HepG2 (cell line): ENCODE measurements around the gene LOXL3. TPM values are rescaled to one million over a fixed set of nuclear protein-coding genes. Genes with fewer than 3 reads are reported as not detected.
A peak's percentile ranks its signal among the peaks of the same experiment; 100 is the strongest.

Source experiments
- DBP ChIP-seq: sonication (generic); formaldehyde crosslinking; IDR thresholded peaks from 2 replicates; pipeline ENCODE4 v1.4.0; 2020; ENCODE audit warnings: missing genetic modification reagents; ENCODE audit errors: not compliant biosample characterization
- E2F2 ChIP-seq: sonication (generic); formaldehyde crosslinking; IDR thresholded peaks from 2 replicates; pipeline ENCODE4 v1.4.0; 2020; ENCODE audit warnings: missing genetic modification reagents, borderline replicate concordance
- GABPB1 ChIP-seq: IDR thresholded peaks from 2 replicates; pipeline ENCODE4 v1.6.1; 2016; ENCODE audit warnings: mild to moderate bottlenecking, missing genetic modification reagents, moderate library complexity, missing compliant biosample characterization
- GPN1 ChIP-seq: sonication (generic); formaldehyde crosslinking; IDR thresholded peaks from 2 replicates; pipeline ENCODE4 v1.5.1; 2020; ENCODE audit warnings: missing genetic modification reagents, borderline replicate concordance
- KMT2A ChIP-seq: sonication (generic); formaldehyde crosslinking; IDR thresholded peaks from 2 replicates; pipeline ENCODE4 v1.4.0; 2020; ENCODE audit warnings: missing genetic modification reagents
- MYNN ChIP-seq: sonication (generic); formaldehyde crosslinking; IDR thresholded peaks from 2 replicates; pipeline ENCODE4 v1.4.0; 2020; ENCODE audit warnings: mild to moderate bottlenecking, low read depth, missing genetic modification reagents
- SNAPC4 ChIP-seq: sonication (generic); formaldehyde crosslinking; IDR thresholded peaks from 2 replicates; pipeline ENCODE4 v1.4.0; 2020; ENCODE audit warnings: mild to moderate bottlenecking, missing genetic modification reagents
- ZBTB39 ChIP-seq: sonication (generic); formaldehyde crosslinking; IDR thresholded peaks from 2 replicates; pipeline ENCODE4 v1.5.0; 2020; ENCODE audit warnings: missing genetic modification reagents
- ZNF143 ChIP-seq: sonication (generic); formaldehyde crosslinking; IDR thresholded peaks from 2 replicates; pipeline ENCODE4 v1.4.0; 2020; ENCODE audit warnings: missing genetic modification reagents
- ZNF282 ChIP-seq: fragments of 450-650 bp; IDR thresholded peaks from 2 replicates; pipeline ENCODE4 v1.6.1; 2018; ENCODE audit not compliant: partially characterized antibody
- ZNF598 ChIP-seq: sonication (generic); formaldehyde crosslinking; IDR thresholded peaks from 2 replicates; pipeline ENCODE4 v1.5.1; 2020; ENCODE audit warnings: mild to moderate bottlenecking, missing genetic modification reagents, borderline replicate concordance
- ZNF614 ChIP-seq: IDR thresholded peaks from 2 replicates; pipeline ENCODE4 v1.6.1; 2018; ENCODE audit warnings: missing biosample characterization, missing genetic modification reagents, inconsistent platforms, borderline replicate concordance
- ZNF616 ChIP-seq: sonication (generic); formaldehyde crosslinking; IDR thresholded peaks from 2 replicates; pipeline ENCODE4 v1.5.0; 2020; ENCODE audit warnings: low read depth, mild to moderate bottlenecking, missing genetic modification reagents
- ZNF790 ChIP-seq: sonication (generic); formaldehyde crosslinking; IDR thresholded peaks from 2 replicates; pipeline ENCODE4 v1.8.0; 2022; ENCODE audit warnings: missing genetic modification reagents, mild to moderate bottlenecking, borderline replicate concordance
- ZNF891 ChIP-seq: sonication (generic); formaldehyde crosslinking; IDR thresholded peaks from 2 replicates; pipeline ENCODE4 v1.5.0; 2020; ENCODE audit warnings: mild to moderate bottlenecking, missing genetic modification reagents
- polyA plus RNA-seq, 8 experiments: library from polyadenylated mRNA; depleted of rRNA in 3 of 8; stranded (reverse) in 7 of 8; unstranded in 1 of 8; fragments of >200 nt; fragmentation: Illumina TruSeq in 4 of 8; extraction: Trizol in 4 of 8; gene quantifications; 2 replicates each; pipeline versions ENCODE4 v1.2.1 to v1.2.3, GENCODE V29; 2011 to 2016; ENCODE audit warnings: low read depth in 4 of 8, missing spikeins in 1 of 8, mixed read lengths in 1 of 8; ENCODE audit not compliant: insufficient read depth in 1 of 8
- total RNA-seq, 5 experiments: library from RNA; depleted of rRNA; stranded (reverse); fragments of >200 nt; fragmentation: Illumina TruSeq; extraction: Trizol; gene quantifications; 2 replicates each; pipeline ENCODE4 v1.2.3, GENCODE V29; 2016; ENCODE audit warnings: low read depth in 1 of 5
- TF ChIP-seq, protein P1 (sequence below), 2 experiments: sonication (generic) in 1 of 2; formaldehyde crosslinking in 1 of 2; IDR thresholded peaks; 2 replicates each; pipeline versions ENCODE4 v1.5.1 to v1.6.1; 2011 to 2020; ENCODE audit warnings: borderline replicate concordance in 1 of 2, low read depth in 1 of 2, low read length in 1 of 2, mild to moderate bottlenecking in 1 of 2, missing genetic modification reagents in 1 of 2, moderate library complexity in 1 of 2

The LOXL3 gene
- total and polyA plus RNA-seq, 2 of the 13 experiments (the other 11 are each of a cell fraction or from before 2014, with no cell fraction given) = 0.55 to 6.5 TPM

GRCh38 chr2:74553892-74554819 lies at the start of gene LOXL3, which contains the start of gene DOK1 (continued):
- TF ChIP-seq, protein P1, sequence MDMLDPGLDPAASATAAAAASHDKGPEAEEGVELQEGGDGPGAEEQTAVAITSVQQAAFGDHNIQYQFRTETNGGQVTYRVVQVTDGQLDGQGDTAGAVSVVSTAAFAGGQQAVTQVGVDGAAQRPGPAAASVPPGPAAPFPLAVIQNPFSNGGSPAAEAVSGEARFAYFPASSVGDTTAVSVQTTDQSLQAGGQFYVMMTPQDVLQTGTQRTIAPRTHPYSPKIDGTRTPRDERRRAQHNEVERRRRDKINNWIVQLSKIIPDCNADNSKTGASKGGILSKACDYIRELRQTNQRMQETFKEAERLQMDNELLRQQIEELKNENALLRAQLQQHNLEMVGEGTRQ (IDR thresholded peaks at IDR 0.05; ENCODE audit: low read depth, low read length) = no peak
- TF ChIP-seq, protein P1 (CRISPR knock-in tag; IDR thresholded peaks at IDR 0.05; ENCODE audit: borderline replicate concordance) = no peak
- TF ChIP-seq MYNN (CRISPR knock-in tag) (no peak), GPN1 (no peak), E2F2 (no peak), GABPB1 (CRISPR knock-in tag) (peak; percentile 67; the same call in 1 of the 2 replicates), KMT2A (no peak), DBP (no peak), ZBTB39 (CRISPR knock-in tag) (no peak), ZNF616 (CRISPR knock-in tag) (no peak), ZNF790 (CRISPR knock-in tag) (no peak), SNAPC4 (0 out of 2 replicates have a peak, but pooled peaks have one; percentile 44), ZNF614 (CRISPR knock-in tag) (no peak), ZNF598 (no peak), ZNF143 (CRISPR knock-in tag) (no peak), ZNF891 (CRISPR knock-in tag) (no peak), ZNF282 (no peak)
